Panc1 (cell line): ENCODE measurements around the gene TTC23. TPM values are rescaled to one million over a fixed set of nuclear protein-coding genes. Genes with fewer than 3 reads are reported as not detected.

Experiments
- ATAC-seq: fragments of 200-7000 bp; cut with Tn5 transposase; 2 replicates; pipeline ENCODE4 v1.9.1; 2020; ENCODE audit warnings: mild to moderate bottlenecking, moderate library complexity
- BruUV-seq: library from RNA; stranded (reverse); fragments of 400-500 nt; replicated peaks from 2 replicates; lab custom pipeline; 2021; lab: Mats Ljungman, UMichigan
- CTCF ChIA-PET: fragments of 300-600 bp; sonication (Branson Sonifier 250); formaldehyde crosslinking; loops from one replicate; lab custom pipeline; 2022; ENCODE audit warnings: antibody characterized with exemption; lab: Charles Lee
- POLR2A ChIA-PET: fragments of 300-600 bp; sonication (Branson Sonifier 250); formaldehyde crosslinking; loops from one replicate; lab custom pipeline; 2022; ENCODE audit warnings: antibody characterized with exemption; lab: Charles Lee
- DNase-seq: peaks from one replicate; pipeline ENCODE4 v3.0.0-alpha.2; 2010; ENCODE audit warnings: low read depth, low spot score
- H3K27ac ChIP-seq: 2 replicates; pipeline ENCODE4 v1.5.1; 2011; ENCODE audit warnings: mild to moderate bottlenecking, low read length, inconsistent platforms
- H3K27me3 ChIP-seq: fragments of 200-500 bp; sonication (Bioruptor generic); 2 replicates; pipeline ENCODE4 v1.6.0; 2014; ENCODE audit warnings: low read length, inconsistent platforms; ENCODE audit not compliant: control insufficient read depth, insufficient read depth
- H3K36me3 ChIP-seq: fragments of 200-500 bp; sonication (Bioruptor generic); 2 replicates; pipeline ENCODE4 v1.5.1; 2014; ENCODE audit warnings: inconsistent platforms, mild to moderate bottlenecking, low read length, moderate library complexity; ENCODE audit not compliant: control insufficient read depth, insufficient read depth
- H3K4me1 ChIP-seq: 2 replicates; pipeline ENCODE4 v1.5.1; 2011; ENCODE audit warnings: inconsistent platforms, mild to moderate bottlenecking, low read length, moderate library complexity; ENCODE audit not compliant: control insufficient read depth, insufficient read depth
- H3K4me3 ChIP-seq, 2 experiments: 2 replicates each; pipeline ENCODE4 v1.5.1; 2011 to 2012; ENCODE audit warnings: low read depth in 2 of 2, low read length in 2 of 2, mild to moderate bottlenecking in 2 of 2, inconsistent platforms in 1 of 2, moderate library complexity in 1 of 2
- H3K9me3 ChIP-seq: fragments of 200-500 bp; sonication (Bioruptor generic); 2 replicates; pipeline ENCODE4 v1.5.1; 2014; ENCODE audit warnings: low read depth, mild to moderate bottlenecking, inconsistent platforms, low read length, moderate library complexity; ENCODE audit not compliant: control insufficient read depth, insufficient read depth
- CTCF ChIP-seq: fragments of 450-650 bp; IDR thresholded peaks from 2 replicates; pipeline ENCODE4 v1.5.1; 2017; ENCODE audit warnings: mild to moderate bottlenecking
- POLR2AphosphoS5 ChIP-seq: IDR thresholded peaks from 2 replicates; pipeline ENCODE4 v1.6.1; 2012; ENCODE audit warnings: mild to moderate bottlenecking, low read depth, low read length, moderate library complexity
- REST ChIP-seq, 2 experiments: IDR thresholded peaks; 2 replicates each; pipeline ENCODE4 v1.6.1; 2011 to 2012; ENCODE audit warnings: low read depth in 2 of 2, control low read depth in 1 of 2, low read length in 1 of 2, mild to moderate bottlenecking in 1 of 2, moderate library complexity in 1 of 2; ENCODE audit not compliant: insufficient read depth in 1 of 2
- SIN3A ChIP-seq: IDR thresholded peaks from 2 replicates; pipeline ENCODE4 v1.6.1; 2012; ENCODE audit warnings: low read depth, mild to moderate bottlenecking, low read length, moderate library complexity, borderline replicate concordance; ENCODE audit not compliant: insufficient read depth
- TCF7L2 ChIP-seq: IDR thresholded peaks from 2 replicates; pipeline ENCODE4 v1.6.1; 2011; ENCODE audit warnings: mild to moderate bottlenecking, low read depth, low read length, inconsistent platforms
- in situ Hi-C: cut with HindIII; loops from 2 replicates; pipeline ENCODE4 v1.10.0; 2016; ENCODE audit warnings: low sequenced_read_pairs, low pct_unique_long_range_greater_than_20kb
- intact Hi-C: fragments of 100-400 bp; cut with micrococcal nuclease; formaldehyde crosslinking; loops from one replicate; pipeline ENCODE4 v1.10.0; 2022; ENCODE audit not compliant: unreplicated experiment
- total RNA-seq: library from RNA; stranded (reverse); gene quantifications from one replicate; pipeline ENCODE4 v1.2.1, GENCODE V29; 2021; ENCODE audit not compliant: unreplicated experiment

The TTC23 gene
- total RNA-seq, 1 experiment from 2014 or later, result 21.7 TPM

GRCh38 chr15:99207672-99208071 is 41.7 kb downstream of the TTC23 start:
- intact Hi-C loops (no loop called here), in situ Hi-C loops (no loop called here)
- Histone ChIP-seq H3K27ac (no peak overlapping the region), H3K36me3 (no peaks in the 10 kb centered on the region), H3K9me3 (no peaks in the 10 kb centered on the region), H3K27me3 (no peaks in the 10 kb centered on the region), H3K4me3 (no peak overlapping the region), H3K4me1 (peaks cover 3% of the 10 kb centered on the region; the same call in 1 of the 2 replicates)
- ChIA-PET CTCF (interaction anchor here (0.6 kb wide), 1 partner anchor 27 kb away, joined by 3 read pairs; no protein-coding TSS in a partner anchor), POLR2A (no interaction called here)
- no TSS peak for BruUV-seq
- TF ChIP-seq CTCF (no peak), TCF7L2 (no peak), POLR2AphosphoS5 (no peak), REST (IDR thresholded peaks at IDR 0.05; ENCODE audit: insufficient read depth in 1 of 2, low read depth in 2 of 2, low read length in 1 of 2) (no peak), SIN3A (no peak)
- no peak for ATAC-seq
- no peak for DNase-seq

- ChIA-PET POLR2A (no interaction called here), CTCF (no interaction called here)
- Histone ChIP-seq H3K27ac (peak overlapping the region; percentile 44), H3K9me3 (no peaks in the 10 kb centered on the region), H3K4me3 (no peak overlapping the region), H3K36me3 (no peaks in the 10 kb centered on the region), H3K27me3 (no peaks in the 10 kb centered on the region), H3K4me1 (peaks cover 8% of the 10 kb centered on the region; the same call in 1 of the 2 replicates)
- no peak for DNase-seq
- BruUV-seq, result no TSS peak
- intact Hi-C loops (no loop called here), in situ Hi-C loops (no loop called here)
- ATAC-seq, result peak; percentile 48; the same call in 1 of the 2 replicates
- TF ChIP-seq TCF7L2, result peak; percentile 76
- TF ChIP-seq CTCF, result no peak
Measured at GRCh38 chr15:99202176-99202552, 47.2 kb downstream of the TTC23 start.
